OCI-LY3 (cell line): ENCODE data around the gene ATP11B.

ENCODE experiments used
- CTCF ChIP-seq: fragments of 200-600, 300-600 bp; sonication (generic); IDR thresholded peaks from 2 replicates; pipeline ENCODE4 v1.5.1; 2014; ENCODE audit warnings: antibody characterized with exemption, low read length, low read depth
- EZH2phosphoT487 ChIP-seq: fragments of 200-600 bp; shearing (Covaris generic); IDR thresholded peaks from 2 replicates; pipeline ENCODE4 v1.6.1; 2018; ENCODE audit warnings: antibody characterized with exemption, mixed run types, low read depth

- TF ChIP-seq CTCF (no peak), EZH2phosphoT487 (no peak)
Measured at GRCh38 chr3:182811269-182811596, 17.9 kb downstream of the ATP11B start.
